WTC11 (cell line): Measurements from ENCODE around the gene CAB39.

Source experiments
- FOXJ3 ChIP-seq: sonication (generic); formaldehyde crosslinking; IDR thresholded peaks from 2 replicates; pipeline ENCODE4 v1.9.0; 2021; ENCODE audit warnings: missing genetic modification reagents, mild to moderate bottlenecking, borderline replicate concordance
- FOXP1 ChIP-seq: sonication (generic); formaldehyde crosslinking; IDR thresholded peaks from 2 replicates; pipeline ENCODE4 v1.8.0; 2022; ENCODE audit warnings: missing genetic modification reagents, mild to moderate bottlenecking, moderate library complexity, borderline replicate concordance
- GTF2I ChIP-seq: fragments of 250-450 bp; sonication (Bioruptor Pico); conservative IDR thresholded peaks from 2 replicates; pipeline ENCODE4 v1.4.0; 2021; ENCODE audit warnings: mild to moderate bottlenecking
- IRF2 ChIP-seq: sonication (generic); formaldehyde crosslinking; IDR thresholded peaks from 2 replicates; pipeline ENCODE4 v1.8.0; 2022; ENCODE audit warnings: low read depth, missing genetic modification reagents, borderline replicate concordance
- NR3C1 ChIP-seq: sonication (generic); formaldehyde crosslinking; conservative IDR thresholded peaks from 2 replicates; pipeline ENCODE4 v1.8.1; 2023; ENCODE audit warnings: low read depth, mild to moderate bottlenecking, missing genetic modification reagents
- SP1 ChIP-seq: sonication (generic); formaldehyde crosslinking; conservative IDR thresholded peaks from 2 replicates; pipeline ENCODE4 v1.8.1; 2022; ENCODE audit warnings: missing genetic modification reagents
- TF ChIP-seq, protein P1 (sequence below): fragments of 200-600 bp; IDR thresholded peaks from 2 replicates; pipeline ENCODE4 v1.8.0; 2022; ENCODE audit warnings: antibody characterized with exemption
- TF ChIP-seq, protein P2 (sequence below): sonication (generic); formaldehyde crosslinking; IDR thresholded peaks from 2 replicates; pipeline ENCODE4 v1.8.0; 2022; ENCODE audit warnings: mild to moderate bottlenecking, missing genetic modification reagents
- TF ChIP-seq, protein P3 (sequence below): sonication (generic); formaldehyde crosslinking; IDR thresholded peaks from 2 replicates; pipeline ENCODE4 v1.8.0; 2022; ENCODE audit warnings: mild to moderate bottlenecking, missing genetic modification reagents
- TF ChIP-seq, protein P4 (sequence below): sonication (generic); formaldehyde crosslinking; IDR thresholded peaks from 2 replicates; pipeline ENCODE4 v1.8.1; 2023; ENCODE audit warnings: mild to moderate bottlenecking, missing genetic modification reagents, moderate library complexity
- TF ChIP-seq, protein P5 (sequence below): fragments of 250-450 bp; sonication (Bioruptor Pico); IDR thresholded peaks from 2 replicates; pipeline ENCODE4 v2.1.2; 2022; ENCODE audit warnings: mild to moderate bottlenecking, moderate library complexity

DNA sequence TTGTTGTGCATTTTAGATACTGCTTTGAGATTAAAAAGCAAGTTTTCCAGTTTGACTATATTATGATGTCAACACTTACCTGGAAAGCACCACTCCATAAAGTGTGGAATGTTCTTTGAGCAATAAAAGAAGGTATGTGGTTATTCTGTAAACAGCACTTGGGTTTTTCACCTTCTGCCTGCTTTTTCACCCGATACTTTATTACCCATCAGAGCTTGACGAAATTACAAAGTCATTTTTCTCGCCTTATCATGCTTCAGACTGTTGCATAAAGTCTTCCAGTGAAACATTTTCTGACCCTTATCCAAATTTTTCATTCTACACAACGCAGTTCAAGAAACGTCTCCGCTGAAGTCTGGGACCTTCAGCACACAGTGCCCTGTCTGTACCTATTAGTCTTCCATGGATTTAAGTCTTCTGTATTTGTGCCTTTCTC, 25.2 kb downstream of the CAB39 start:
- TF ChIP-seq, protein P1, sequence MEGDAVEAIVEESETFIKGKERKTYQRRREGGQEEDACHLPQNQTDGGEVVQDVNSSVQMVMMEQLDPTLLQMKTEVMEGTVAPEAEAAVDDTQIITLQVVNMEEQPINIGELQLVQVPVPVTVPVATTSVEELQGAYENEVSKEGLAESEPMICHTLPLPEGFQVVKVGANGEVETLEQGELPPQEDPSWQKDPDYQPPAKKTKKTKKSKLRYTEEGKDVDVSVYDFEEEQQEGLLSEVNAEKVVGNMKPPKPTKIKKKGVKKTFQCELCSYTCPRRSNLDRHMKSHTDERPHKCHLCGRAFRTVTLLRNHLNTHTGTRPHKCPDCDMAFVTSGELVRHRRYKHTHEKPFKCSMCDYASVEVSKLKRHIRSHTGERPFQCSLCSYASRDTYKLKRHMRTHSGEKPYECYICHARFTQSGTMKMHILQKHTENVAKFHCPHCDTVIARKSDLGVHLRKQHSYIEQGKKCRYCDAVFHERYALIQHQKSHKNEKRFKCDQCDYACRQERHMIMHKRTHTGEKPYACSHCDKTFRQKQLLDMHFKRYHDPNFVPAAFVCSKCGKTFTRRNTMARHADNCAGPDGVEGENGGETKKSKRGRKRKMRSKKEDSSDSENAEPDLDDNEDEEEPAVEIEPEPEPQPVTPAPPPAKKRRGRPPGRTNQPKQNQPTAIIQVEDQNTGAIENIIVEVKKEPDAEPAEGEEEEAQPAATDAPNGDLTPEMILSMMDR, result no peak
- no peak for TF ChIP-seq NR3C1 (CRISPR knock-in tag)
- TF ChIP-seq, protein P2, sequence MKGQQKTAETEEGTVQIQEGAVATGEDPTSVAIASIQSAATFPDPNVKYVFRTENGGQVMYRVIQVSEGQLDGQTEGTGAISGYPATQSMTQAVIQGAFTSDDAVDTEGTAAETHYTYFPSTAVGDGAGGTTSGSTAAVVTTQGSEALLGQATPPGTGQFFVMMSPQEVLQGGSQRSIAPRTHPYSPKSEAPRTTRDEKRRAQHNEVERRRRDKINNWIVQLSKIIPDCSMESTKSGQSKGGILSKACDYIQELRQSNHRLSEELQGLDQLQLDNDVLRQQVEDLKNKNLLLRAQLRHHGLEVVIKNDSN (CRISPR knock-in tag), result no peak
- TF ChIP-seq, protein P3, sequence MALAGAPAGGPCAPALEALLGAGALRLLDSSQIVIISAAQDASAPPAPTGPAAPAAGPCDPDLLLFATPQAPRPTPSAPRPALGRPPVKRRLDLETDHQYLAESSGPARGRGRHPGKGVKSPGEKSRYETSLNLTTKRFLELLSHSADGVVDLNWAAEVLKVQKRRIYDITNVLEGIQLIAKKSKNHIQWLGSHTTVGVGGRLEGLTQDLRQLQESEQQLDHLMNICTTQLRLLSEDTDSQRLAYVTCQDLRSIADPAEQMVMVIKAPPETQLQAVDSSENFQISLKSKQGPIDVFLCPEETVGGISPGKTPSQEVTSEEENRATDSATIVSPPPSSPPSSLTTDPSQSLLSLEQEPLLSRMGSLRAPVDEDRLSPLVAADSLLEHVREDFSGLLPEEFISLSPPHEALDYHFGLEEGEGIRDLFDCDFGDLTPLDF (CRISPR knock-in tag), result no peak
- TF ChIP-seq, protein P4, sequence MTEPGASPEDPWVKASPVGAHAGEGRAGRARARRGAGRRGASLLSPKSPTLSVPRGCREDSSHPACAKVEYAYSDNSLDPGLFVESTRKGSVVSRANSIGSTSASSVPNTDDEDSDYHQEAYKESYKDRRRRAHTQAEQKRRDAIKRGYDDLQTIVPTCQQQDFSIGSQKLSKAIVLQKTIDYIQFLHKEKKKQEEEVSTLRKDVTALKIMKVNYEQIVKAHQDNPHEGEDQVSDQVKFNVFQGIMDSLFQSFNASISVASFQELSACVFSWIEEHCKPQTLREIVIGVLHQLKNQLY, result no peak
- TF ChIP-seq, protein P5, sequence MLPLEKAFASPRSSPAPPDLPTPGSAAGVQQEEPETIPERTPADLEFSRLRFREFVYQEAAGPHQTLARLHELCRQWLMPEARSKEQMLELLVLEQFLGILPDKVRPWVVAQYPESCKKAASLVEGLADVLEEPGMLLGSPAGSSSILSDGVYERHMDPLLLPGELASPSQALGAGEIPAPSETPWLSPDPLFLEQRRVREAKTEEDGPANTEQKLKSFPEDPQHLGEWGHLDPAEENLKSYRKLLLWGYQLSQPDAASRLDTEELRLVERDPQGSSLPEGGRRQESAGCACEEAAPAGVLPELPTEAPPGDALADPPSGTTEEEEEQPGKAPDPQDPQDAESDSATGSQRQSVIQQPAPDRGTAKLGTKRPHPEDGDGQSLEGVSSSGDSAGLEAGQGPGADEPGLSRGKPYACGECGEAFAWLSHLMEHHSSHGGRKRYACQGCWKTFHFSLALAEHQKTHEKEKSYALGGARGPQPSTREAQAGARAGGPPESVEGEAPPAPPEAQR (CRISPR knock-in tag), result no peak
- TF ChIP-seq SP1 (CRISPR knock-in tag), result no peak
- no peak for TF ChIP-seq IRF2 (CRISPR knock-in tag)
- no peak for TF ChIP-seq GTF2I (CRISPR knock-in tag)
- TF ChIP-seq FOXP1 (CRISPR knock-in tag), result no peak
- TF ChIP-seq FOXJ3 (CRISPR knock-in tag), result no peak
